Endothelial cell of umbilical vein (primary cell): ENCODE results near the gene USP36. TPM values are rescaled to one million over a fixed set of nuclear protein-coding genes. Genes with fewer than 3 reads are reported as not detected.

ENCODE experiments used
- BruUV-seq: library from RNA; stranded (reverse); fragments of 400-500 nt; replicated peaks from 2 replicates; lab custom pipeline; 2021; lab: Mats Ljungman, UMichigan
- CTCF ChIA-PET: fragments of 300-600, 350-600 bp; sonication (Branson Sonifier 250); formaldehyde crosslinking; loops from one replicate; lab custom pipeline; 2021; ENCODE audit warnings: antibody characterized with exemption, inconsistent platforms; lab: Charles Lee
- POLR2A ChIA-PET: fragments of 300-600, 350-600 bp; sonication (Branson Sonifier 250); formaldehyde crosslinking; loops from one replicate; lab custom pipeline; 2021; ENCODE audit warnings: antibody characterized with exemption, inconsistent platforms; lab: Charles Lee
- DNase-seq: peaks from one replicate; pipeline ENCODE4 v3.0.0-alpha.2; 2011; ENCODE audit warnings: low read depth, low spot score
- FAIRE-seq: peaks from 2 replicates; lab custom pipeline; 2011; peaks lifted over from hg19 to GRCh38; lab: Jason Lieb, UNC
- H2AFZ ChIP-seq: 2 replicates; pipeline ENCODE4 v1.6.0; 2012; ENCODE audit warnings: low read depth, low read length, control low read depth, inconsistent platforms
- H3K27ac ChIP-seq: 2 replicates; pipeline ENCODE4 v1.5.1; 2011; ENCODE audit warnings: low read depth, mild to moderate bottlenecking, control low read depth, low read length, moderate library complexity; ENCODE audit not compliant: insufficient read depth
- H3K27me3 ChIP-seq, 2 experiments: 2 replicates each; pipeline versions ENCODE4 v1.6.0 to v1.6.1; 2011; ENCODE audit warnings: low read length in 2 of 2, mixed read lengths in 1 of 2; ENCODE audit not compliant: control insufficient read depth in 2 of 2, insufficient read depth in 2 of 2
- H3K36me3 ChIP-seq, 2 experiments: 2 replicates in 1 of 2; 3 replicates in 1 of 2; pipeline ENCODE4 v1.5.1; 2011; ENCODE audit warnings: low read length in 2 of 2, mild to moderate bottlenecking in 1 of 2, moderate library complexity in 1 of 2; ENCODE audit not compliant: control insufficient read depth in 2 of 2, insufficient read depth in 2 of 2; ENCODE audit errors: extremely low read depth in 1 of 2
- H3K4me1 ChIP-seq: 3 replicates; pipeline ENCODE4 v1.5.1; 2011; ENCODE audit warnings: mild to moderate bottlenecking, low read length; ENCODE audit not compliant: control insufficient read depth, insufficient read depth; ENCODE audit errors: extremely low read depth
- H3K4me2 ChIP-seq: 2 replicates; pipeline ENCODE4 v1.6.1; 2011; ENCODE audit warnings: low read length, control low read depth, mixed read lengths; ENCODE audit not compliant: insufficient read depth
- H3K4me3 ChIP-seq, 3 experiments: fragments of 200-600 bp in 1 of 3; sonication (generic), shearing (Covaris generic) in 1 of 3; replicated peaks in 1 of 3; 2 replicates each; pipeline ENCODE4 v1.5.1; 2011 to 2016; ENCODE audit warnings: control low read depth in 3 of 3, low read length in 3 of 3, mild to moderate bottlenecking in 2 of 3, inconsistent platforms in 1 of 3, low read depth in 1 of 3, moderate library complexity in 1 of 3; ENCODE audit not compliant: insufficient read depth in 1 of 3
- H3K79me2 ChIP-seq: 2 replicates; pipeline ENCODE4 v1.6.0; 2012; ENCODE audit warnings: low read length, inconsistent platforms; ENCODE audit not compliant: control insufficient read depth, insufficient read depth
- H3K9ac ChIP-seq: replicated peaks from 2 replicates; pipeline ENCODE3; 2011; ENCODE audit warnings: low read length, control low read depth; ENCODE audit not compliant: insufficient read depth; ENCODE audit errors: extremely low read depth
- H3K9me1 ChIP-seq: replicated peaks from 3 replicates; pipeline ENCODE4 v1.6.0; 2011; ENCODE audit warnings: mild to moderate bottlenecking, low read length; ENCODE audit not compliant: control insufficient read depth, insufficient read depth; ENCODE audit errors: extremely low read depth
- H3K9me3 ChIP-seq: replicated peaks from 2 replicates; pipeline ENCODE4 v1.5.1; 2012; ENCODE audit warnings: low read length, inconsistent platforms; ENCODE audit not compliant: control insufficient read depth, insufficient read depth
- H4K20me1 ChIP-seq: replicated peaks from 2 replicates; pipeline ENCODE3; 2011; ENCODE audit warnings: mild to moderate bottlenecking, low read length; ENCODE audit not compliant: control insufficient read depth, insufficient read depth; ENCODE audit errors: extremely low read depth
- EZH2 ChIP-seq: IDR thresholded peaks from 2 replicates; pipeline ENCODE4 v1.6.1; 2012; ENCODE audit warnings: borderline replicate concordance, low read depth, mild to moderate bottlenecking, moderate library complexity, low read length, inconsistent platforms; ENCODE audit not compliant: severe bottlenecking
- FOS ChIP-seq: IDR thresholded peaks from 2 replicates; pipeline ENCODE4 v1.6.1; 2011; ENCODE audit warnings: mild to moderate bottlenecking, low read length, moderate library complexity, borderline replicate concordance; ENCODE audit not compliant: insufficient read depth
- GATA2 ChIP-seq: IDR thresholded peaks from 2 replicates; pipeline ENCODE4 v1.7.0; 2011; ENCODE audit warnings: low read depth, mild to moderate bottlenecking, moderate library complexity, mixed read lengths, low read length; ENCODE audit not compliant: insufficient read length, insufficient read depth
- JUN ChIP-seq: IDR thresholded peaks from 2 replicates; pipeline ENCODE4 v1.6.1; 2011; ENCODE audit warnings: borderline replicate concordance, low read depth; ENCODE audit not compliant: insufficient read length, insufficient read depth
- MYC ChIP-seq: IDR thresholded peaks from one replicate; pipeline ENCODE4 v1.6.1; 2011; ENCODE audit warnings: mild to moderate bottlenecking, low read depth, low read length
- POLR2A ChIP-seq: IDR thresholded peaks from 2 replicates; pipeline ENCODE4 v1.6.1; 2012; ENCODE audit warnings: low read depth, mild to moderate bottlenecking, control low read depth, low read length
- POLR2AphosphoS5 ChIP-seq: IDR thresholded peaks from 2 replicates; pipeline ENCODE4 v1.6.1; 2012; ENCODE audit warnings: low read depth, mild to moderate bottlenecking, control low read depth, low read length, moderate library complexity; ENCODE audit not compliant: insufficient read depth
- dilution Hi-C: fragments of 300-500 bp; cut with MboI; formaldehyde crosslinking; loops from one replicate; pipeline ENCODE4 v1.15.0; 2019; ENCODE audit warnings: low sequenced_read_pairs; ENCODE audit not compliant: extremely low pct_ligation_motif_present
- intact Hi-C: fragments of 100-400 bp; cut with micrococcal nuclease; formaldehyde crosslinking; loops from one replicate; pipeline ENCODE4 v1.10.0; 2022
- polyA plus RNA-seq, 4 experiments: library from polyadenylated mRNA; depleted of rRNA in 3 of 4; stranded (reverse) in 3 of 4; unstranded in 1 of 4; fragments of >200 nt; gene quantifications; 2 replicates each; pipeline versions ENCODE4 v1.2.1 to v1.2.3, GENCODE V29; 2011 to 2012; ENCODE audit warnings: missing spikeins in 1 of 4
- total RNA-seq: library from RNA; stranded (reverse); gene quantifications from 2 replicates; pipeline ENCODE4 v1.2.3, GENCODE V29; 2021
- TF ChIP-seq, protein P1 (sequence below), 2 donors: IDR thresholded peaks; 1 replicate in 1 of 2; 2 replicates in 1 of 2; pipeline ENCODE4 v1.5.1; 2011; ENCODE audit warnings: low read length in 2 of 2, mild to moderate bottlenecking in 2 of 2, moderate library complexity in 2 of 2, control low read depth in 1 of 2, inconsistent platforms in 1 of 2, low read depth in 1 of 2; ENCODE audit not compliant: insufficient read depth in 1 of 2; ENCODE audit errors: extremely low read depth in 1 of 2
- TF ChIP-seq, protein P2 (sequence below): IDR thresholded peaks from 2 replicates; pipeline ENCODE4 v1.6.1; 2011; ENCODE audit not compliant: insufficient read depth, insufficient read length

The USP36 gene
- total and polyA plus RNA-seq, 2 donors (not counting 3 experiments of a cell fraction or from before 2014, with no cell fraction given): 29.8 to 46.6 TPM

DNA sequence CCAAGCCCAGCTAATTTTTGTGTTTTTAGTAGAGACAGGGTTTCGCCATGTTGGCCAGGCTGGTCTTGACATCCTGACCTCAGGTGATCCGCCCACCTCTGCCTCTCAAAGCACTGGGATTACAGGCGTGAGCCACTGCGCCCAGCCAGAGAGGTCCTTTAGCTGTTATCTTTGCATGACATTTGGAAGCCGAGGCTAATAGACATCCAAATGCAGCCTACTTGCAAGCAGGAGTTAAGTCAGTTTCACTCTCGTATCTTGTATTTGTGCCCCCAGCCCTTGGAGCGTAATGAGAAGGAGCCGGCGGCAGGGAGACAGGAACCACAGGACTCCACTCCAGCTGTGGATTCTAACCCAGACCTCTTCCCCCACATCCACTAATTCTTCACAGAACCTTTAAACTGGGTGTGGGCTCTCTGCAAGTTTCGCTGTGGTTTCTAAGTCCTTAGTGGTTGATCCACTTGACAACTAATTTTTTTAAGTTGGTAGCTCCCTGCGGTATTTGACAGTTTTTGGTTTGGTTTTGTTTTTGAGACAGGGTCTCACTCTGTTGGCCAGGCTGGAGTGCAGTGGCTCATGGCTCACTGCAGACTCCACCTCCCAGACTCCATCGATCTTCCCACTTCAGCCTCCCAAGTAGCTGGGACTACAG, 55.5 kb downstream of the USP36 start:
- Histone ChIP-seq H4K20me1 (no peaks in the 10 kb centered on the region), H3K9me3 (no peaks in the 10 kb centered on the region), H3K4me1 (peaks cover 4% of the 10 kb centered on the region), H3K79me2 (peaks cover 10% of the 10 kb centered on the region), H3K36me3 (no peaks in the 10 kb centered on the region), H3K9me1 (no peaks in the 10 kb centered on the region), H3K27me3 (no peaks in the 10 kb centered on the region), H3K27ac (no peak overlapping the region), H3K9ac (no peak overlapping the region), H2AFZ (no peak overlapping the region), H3K4me3 (no peak overlapping the region), H3K4me2 (no peak overlapping the region)
- ChIA-PET CTCF (interaction anchor here (0.9 to 1.2 kb wide), 3 partner anchors 9 to 34 kb away, joined by 3 to 4 read pairs (median 3); no protein-coding TSS in a partner anchor), POLR2A (interaction anchor here (0.7 kb wide), 1 partner anchor 73 kb away, joined by 6 read pairs; no protein-coding TSS in a partner anchor)
- TF ChIP-seq JUN (no peak), POLR2AphosphoS5 (no peak), POLR2A (no peak), MYC (no peak), EZH2 (no peak), GATA2 (no peak), FOS (no peak)
- TF ChIP-seq, protein P1, sequence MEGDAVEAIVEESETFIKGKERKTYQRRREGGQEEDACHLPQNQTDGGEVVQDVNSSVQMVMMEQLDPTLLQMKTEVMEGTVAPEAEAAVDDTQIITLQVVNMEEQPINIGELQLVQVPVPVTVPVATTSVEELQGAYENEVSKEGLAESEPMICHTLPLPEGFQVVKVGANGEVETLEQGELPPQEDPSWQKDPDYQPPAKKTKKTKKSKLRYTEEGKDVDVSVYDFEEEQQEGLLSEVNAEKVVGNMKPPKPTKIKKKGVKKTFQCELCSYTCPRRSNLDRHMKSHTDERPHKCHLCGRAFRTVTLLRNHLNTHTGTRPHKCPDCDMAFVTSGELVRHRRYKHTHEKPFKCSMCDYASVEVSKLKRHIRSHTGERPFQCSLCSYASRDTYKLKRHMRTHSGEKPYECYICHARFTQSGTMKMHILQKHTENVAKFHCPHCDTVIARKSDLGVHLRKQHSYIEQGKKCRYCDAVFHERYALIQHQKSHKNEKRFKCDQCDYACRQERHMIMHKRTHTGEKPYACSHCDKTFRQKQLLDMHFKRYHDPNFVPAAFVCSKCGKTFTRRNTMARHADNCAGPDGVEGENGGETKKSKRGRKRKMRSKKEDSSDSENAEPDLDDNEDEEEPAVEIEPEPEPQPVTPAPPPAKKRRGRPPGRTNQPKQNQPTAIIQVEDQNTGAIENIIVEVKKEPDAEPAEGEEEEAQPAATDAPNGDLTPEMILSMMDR (IDR thresholded peaks at IDR 0.05; ENCODE audit: extremely low read depth in 1 of 2, insufficient read depth in 1 of 2, low read depth in 1 of 2, low read length in 2 of 2): no peak
- TF ChIP-seq, protein P2, sequence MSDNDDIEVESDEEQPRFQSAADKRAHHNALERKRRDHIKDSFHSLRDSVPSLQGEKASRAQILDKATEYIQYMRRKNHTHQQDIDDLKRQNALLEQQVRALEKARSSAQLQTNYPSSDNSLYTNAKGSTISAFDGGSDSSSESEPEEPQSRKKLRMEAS: no peak
- no peak for FAIRE-seq
- no peak for DNase-seq
- dilution Hi-C loops: no loop called here
- no TSS peak for BruUV-seq
- intact Hi-C loops: no loop called here
